CD14-positive monocyte (primary cell): ENCODE measurements around the gene CD38. TPM values are rescaled to one million over a fixed set of nuclear protein-coding genes. Genes with fewer than 3 reads are reported as not detected.

Experiments
- DNase-seq, 3 donors: peaks; one replicate each; pipeline ENCODE4 v3.0.0-alpha.2; 2011 to 2022
- H2AFZ ChIP-seq: 2 replicates; pipeline ENCODE4 v1.6.0; 2012; ENCODE audit warnings: mild to moderate bottlenecking, low read depth, low read length, inconsistent platforms; ENCODE audit not compliant: insufficient read depth, poor library complexity, severe bottlenecking
- H3K27ac ChIP-seq, 2 donors: 1 replicate in 1 of 2; 2 replicates in 1 of 2; pipeline ENCODE4 v1.5.1; 2012 to 2013; ENCODE audit warnings: low read length in 2 of 2, control low read depth in 1 of 2, inconsistent platforms in 1 of 2, low read depth in 1 of 2, mild to moderate bottlenecking in 1 of 2
- H3K27me3 ChIP-seq, 2 donors: one replicate each; pipeline versions ENCODE4 v1.6.0 to v1.6.1; 2011 to 2013; ENCODE audit warnings: low read length in 2 of 2; ENCODE audit not compliant: control insufficient read depth in 2 of 2, insufficient read depth in 2 of 2
- H3K36me3 ChIP-seq, 2 donors: replicated peaks in 1 of 2; 1 replicate in 1 of 2; 2 replicates in 1 of 2; pipeline versions ENCODE4 v1.5.1 to v1.6.1; 2012 to 2013; ENCODE audit warnings: low read length in 2 of 2, control low read depth in 1 of 2, inconsistent platforms in 1 of 2, mild to moderate bottlenecking in 1 of 2; ENCODE audit not compliant: insufficient read depth in 2 of 2, control insufficient read depth in 1 of 2
- H3K4me1 ChIP-seq, 2 donors: 1 replicate in 1 of 2; 2 replicates in 1 of 2; pipeline versions ENCODE4 v1.5.1 to v1.6.1; 2012 to 2013; ENCODE audit warnings: low read length in 2 of 2, control low read depth in 1 of 2, inconsistent platforms in 1 of 2, mild to moderate bottlenecking in 1 of 2, moderate library complexity in 1 of 2; ENCODE audit not compliant: insufficient read depth in 2 of 2, control insufficient read depth in 1 of 2
- H3K4me2 ChIP-seq: replicated peaks from 2 replicates; pipeline ENCODE3; 2012; ENCODE audit warnings: low read length, moderate library complexity, mild to moderate bottlenecking; ENCODE audit not compliant: poor library complexity, severe bottlenecking; ENCODE audit errors: extremely low read depth
- H3K4me3 ChIP-seq, 3 experiments: fragments of 200-600 bp in 1 of 3; sonication (generic) in 1 of 3; replicated peaks in 1 of 3; 1 replicate in 2 of 3; 2 replicates in 1 of 3; pipeline ENCODE4 v1.5.1; 2011 to 2013; ENCODE audit warnings: low read length in 3 of 3, mild to moderate bottlenecking in 3 of 3, control low read depth in 2 of 3, low read depth in 2 of 3, inconsistent platforms in 1 of 3, moderate library complexity in 1 of 3
- H3K79me2 ChIP-seq: 2 replicates; pipeline ENCODE4 v1.6.0; 2012; ENCODE audit warnings: mild to moderate bottlenecking, control low read depth, inconsistent platforms, low read length, moderate library complexity; ENCODE audit not compliant: insufficient read depth
- H3K9ac ChIP-seq: 2 replicates; pipeline ENCODE4 v1.6.0; 2017; ENCODE audit warnings: low read length, mild to moderate bottlenecking; ENCODE audit not compliant: insufficient read depth, poor library complexity, severe bottlenecking
- H3K9me3 ChIP-seq, 2 donors: replicated peaks in 1 of 2; 1 replicate in 1 of 2; 2 replicates in 1 of 2; pipeline versions ENCODE4 v1.5.1 to v1.6.1; 2012 to 2013; ENCODE audit warnings: low read length in 2 of 2, control low read depth in 1 of 2; ENCODE audit not compliant: control insufficient read depth in 1 of 2, insufficient read depth in 1 of 2
- H4K20me1 ChIP-seq: 2 replicates; pipeline ENCODE4 v1.6.0; 2012; ENCODE audit warnings: mild to moderate bottlenecking, low read length, control low read depth, moderate library complexity; ENCODE audit not compliant: insufficient read depth
- H3K27ac Mint-ChIP-seq, 7 donors: one replicate each; pipeline ENCODE4 v1.8.0; 2020; ENCODE audit warnings: mild to moderate bottlenecking in 7 of 7, mixed read lengths in 7 of 7, moderate library complexity in 6 of 7, inconsistent platforms in 2 of 7
- H3K27me3 Mint-ChIP-seq, 3 donors: one replicate each; pipeline ENCODE4 v1.8.0; 2021 to 2022; ENCODE audit warnings: low read depth in 3 of 3, mild to moderate bottlenecking in 3 of 3, mixed read lengths in 3 of 3, moderate library complexity in 3 of 3, inconsistent platforms in 1 of 3
- H3K36me3 Mint-ChIP-seq, 2 donors: one replicate each; pipeline ENCODE4 v1.8.0; 2020; ENCODE audit warnings: mixed read lengths in 2 of 2, inconsistent platforms in 1 of 2, mild to moderate bottlenecking in 1 of 2
- H3K4me1 Mint-ChIP-seq: one replicate; pipeline ENCODE4 v1.8.0; 2020; ENCODE audit warnings: mild to moderate bottlenecking, mixed read lengths
- H3K4me3 Mint-ChIP-seq, 2 donors: one replicate each; pipeline ENCODE4 v1.8.0; 2020; ENCODE audit warnings: mild to moderate bottlenecking in 2 of 2, mixed read lengths in 2 of 2, moderate library complexity in 1 of 2
- H3K9me3 Mint-ChIP-seq, 7 donors: one replicate each; pipeline ENCODE4 v1.8.0; 2020 to 2022; ENCODE audit warnings: mixed read lengths in 7 of 7, mild to moderate bottlenecking in 6 of 7, moderate library complexity in 6 of 7, inconsistent platforms in 2 of 7
- CTCF ChIP-seq: fragments of 200-600 bp; IDR thresholded peaks from one replicate; pipeline ENCODE4 v1.8.0; 2022; ENCODE audit warnings: antibody characterized with exemption, mild to moderate bottlenecking
- WGBS: methylation state at CpG from one replicate; pipeline ENCODE4 v1.1.5; 2013; ENCODE audit warnings: missing lambda C conversion rate; ENCODE audit not compliant: insufficient coverage; 5-methylcytosine and 5-hydroxymethylcytosine counted together
- intact Hi-C, 2 donors: fragments of 100-400 bp; cut with micrococcal nuclease; formaldehyde crosslinking; loops; one replicate each; pipeline versions ENCODE4 v1.15.0 to v1.15.1; 2023
- polyA plus RNA-seq, 3 donors: library from polyadenylated mRNA; depleted of rRNA in 1 of 3; unstranded in 2 of 3; stranded (reverse) in 1 of 3; fragments of 300-500 nt in 2 of 3; fragments of >200 nt in 1 of 3; fragmentation: Illumina TruSeq in 2 of 3; gene quantifications; 1 replicate in 2 of 3; 2 replicates in 1 of 3; pipeline ENCODE4 v1.2.3, GENCODE V29; 2012 to 2021

The CD38 gene
- polyA plus RNA-seq, 3 donors: 2.3 to 4.4 (median 3.0) TPM

- Histone ChIP-seq H3K79me2 (no peaks in the 10 kb centered on the region), H3K36me3 (peaks cover 26 to 96% of the 10 kb centered on the region in 2 donors), H3K27me3 (no peaks in the 10 kb centered on the region), H2AFZ (no peak overlapping the region), H3K4me3 (no peak overlapping the region), H3K9me3 (peaks cover 16 to 18% of the 10 kb centered on the region in 2 donors), H3K4me1 (peaks cover 0 to 4% of the 10 kb centered on the region in 2 donors), H3K4me2 (no peak overlapping the region), H4K20me1 (peaks cover 26% of the 10 kb centered on the region), H3K9ac (no peak overlapping the region), H3K27ac (no peak overlapping the region)
- Mint-ChIP-seq H3K9me3 (peaks cover 11 to 30% (median 23%) of the 10 kb centered on the region in 7 donors), H3K27me3 (no peaks in the 10 kb centered on the region), H3K27ac (peak overlapping the region in 2 of 7 donors; percentile 14 to 15), H3K4me1 (peaks cover 19% of the 10 kb centered on the region), H3K36me3 (peaks cover 79 to 92% of the 10 kb centered on the region in 2 donors), H3K4me3 (no peak overlapping the region)
- 69% methylated on average over 2 of the region's 3 CpGs for WGBS
- no peak for DNase-seq
- no peak for TF ChIP-seq CTCF
- intact Hi-C loops: no loop called here
Observed at GRCh38 chr4:15737255-15737654, 40.9 kb upstream of the CD38 start.

- peaks cover 19% of the 10 kb centered on the region for H3K4me1 Mint-ChIP-seq
- Histone ChIP-seq H3K9ac (no peak overlapping the region), H4K20me1 (peaks cover 22% of the 10 kb centered on the region), H3K27ac (peak overlapping the region in 1 of 2 donors; percentile 39), H3K27me3 (no peaks in the 10 kb centered on the region), H3K4me1 (no peaks in the 10 kb centered on the region), H2AFZ (no peak overlapping the region), H3K9me3 (peaks cover 15 to 16% of the 10 kb centered on the region in 2 donors), H3K4me3 (no peak overlapping the region), H3K4me2 (no peak overlapping the region), H3K79me2 (no peaks in the 10 kb centered on the region), H3K36me3 (peaks cover 20 to 83% of the 10 kb centered on the region in 2 donors)
- TF ChIP-seq CTCF: no peak
- H3K27ac Mint-ChIP-seq: peak overlapping the region in 4 of 7 donors; percentile 22 to 57 (median 34)
- DNase-seq: peak in 1 of 3 donors; percentile 39
- no peak overlapping the region for H3K4me3 Mint-ChIP-seq
- 83% methylated on average over 1 of the region's 1 CpG for WGBS
- intact Hi-C loops: no loop called here
- no peaks in the 10 kb centered on the region for H3K27me3 Mint-ChIP-seq
- peaks cover 7 to 25% (median 15%) of the 10 kb centered on the region in 7 donors for H3K9me3 Mint-ChIP-seq
- peaks cover 75 to 87% of the 10 kb centered on the region in 2 donors for H3K36me3 Mint-ChIP-seq
Observed at GRCh38 chr4:15738877-15739276, 39.3 kb upstream of the CD38 start.
